Right lobe of liver (tissue), 4 donors: Measurements from ENCODE around the gene NFASC.

Experiments used
- POLR2A ChIP-seq: fragments of 450-650 bp; IDR thresholded peaks from one replicate; pipeline ENCODE4 v1.6.1; 2017; ENCODE audit warnings: antibody characterized with exemption, mild to moderate bottlenecking
- TF ChIP-seq, protein P1 (sequence below), 4 donors: fragments of 200-600 bp in 3 of 4; fragments of 450-650 bp in 1 of 4; IDR thresholded peaks; one replicate each; pipeline versions ENCODE4 v1.5.1 to v1.8.0; 2016 to 2022; ENCODE audit warnings: antibody characterized with exemption in 4 of 4, mild to moderate bottlenecking in 2 of 4
- donor health status: DM: no; HTN: no; CAD: no.
- donor health status: DM: no; HTN: no; CAD: no.
- donor health status: DM: no; HTN: yes; CAD: no.

GRCh38 chr1:205037539-205037938, 166.9 kb downstream of the NFASC start:
- no peak for TF ChIP-seq POLR2A
- TF ChIP-seq, protein P1, sequence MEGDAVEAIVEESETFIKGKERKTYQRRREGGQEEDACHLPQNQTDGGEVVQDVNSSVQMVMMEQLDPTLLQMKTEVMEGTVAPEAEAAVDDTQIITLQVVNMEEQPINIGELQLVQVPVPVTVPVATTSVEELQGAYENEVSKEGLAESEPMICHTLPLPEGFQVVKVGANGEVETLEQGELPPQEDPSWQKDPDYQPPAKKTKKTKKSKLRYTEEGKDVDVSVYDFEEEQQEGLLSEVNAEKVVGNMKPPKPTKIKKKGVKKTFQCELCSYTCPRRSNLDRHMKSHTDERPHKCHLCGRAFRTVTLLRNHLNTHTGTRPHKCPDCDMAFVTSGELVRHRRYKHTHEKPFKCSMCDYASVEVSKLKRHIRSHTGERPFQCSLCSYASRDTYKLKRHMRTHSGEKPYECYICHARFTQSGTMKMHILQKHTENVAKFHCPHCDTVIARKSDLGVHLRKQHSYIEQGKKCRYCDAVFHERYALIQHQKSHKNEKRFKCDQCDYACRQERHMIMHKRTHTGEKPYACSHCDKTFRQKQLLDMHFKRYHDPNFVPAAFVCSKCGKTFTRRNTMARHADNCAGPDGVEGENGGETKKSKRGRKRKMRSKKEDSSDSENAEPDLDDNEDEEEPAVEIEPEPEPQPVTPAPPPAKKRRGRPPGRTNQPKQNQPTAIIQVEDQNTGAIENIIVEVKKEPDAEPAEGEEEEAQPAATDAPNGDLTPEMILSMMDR (IDR thresholded peaks at IDR 0.05) = no peak
